Mesothelial cell of epicardium (in vitro differentiated cells): Measurements from ENCODE around the gene CCDC27. TPM values are rescaled to one million over a fixed set of nuclear protein-coding genes. Genes with fewer than 3 reads are reported as not detected.
"Not testable (repeated sequence)": the region's sequence is repeated elsewhere in the genome, so short reads cannot be mapped to it uniquely, and the experiment has no call there.

Experiments used
- DNase-seq, 2 experiments: peaks; one replicate each; pipeline ENCODE4 v3.0.0; 2021; ENCODE audit warnings: low spot score in 2 of 2; ENCODE audit not compliant: unreplicated experiment in 2 of 2
- H3K27ac Mint-ChIP-seq: 2 replicates; pipeline ENCODE4 v1.8.0; 2021; ENCODE audit warnings: mixed read lengths
- H3K27me3 Mint-ChIP-seq: 2 replicates; pipeline ENCODE4 v1.8.0; 2021; ENCODE audit warnings: low read depth, mixed read lengths
- H3K36me3 Mint-ChIP-seq: 2 replicates; pipeline ENCODE4 v1.8.0; 2021; ENCODE audit warnings: mixed read lengths
- H3K4me1 Mint-ChIP-seq: 2 replicates; pipeline ENCODE4 v1.8.0; 2021; ENCODE audit warnings: mixed read lengths
- H3K4me3 Mint-ChIP-seq: 2 replicates; pipeline ENCODE4 v1.8.0; 2021; ENCODE audit warnings: mild to moderate bottlenecking, moderate library complexity, mixed read lengths
- H3K9me3 Mint-ChIP-seq: 2 replicates; pipeline ENCODE4 v1.8.0; 2021; ENCODE audit warnings: mixed read lengths
- total RNA-seq: library from RNA; stranded (reverse); gene quantifications from 3 replicates; pipeline ENCODE4 v1.2.1, GENCODE V29; 2021
- TF ChIP-seq, protein P1 (sequence below): fragments of 200-600 bp; sonication (generic); IDR thresholded peaks from one replicate; pipeline ENCODE4 v1.5.0; 2021; ENCODE audit warnings: antibody characterized with exemption; ENCODE audit not compliant: unreplicated experiment

CCDC27 gene
- total RNA-seq, 1 donor from 2014 or later = not detected

DNA sequence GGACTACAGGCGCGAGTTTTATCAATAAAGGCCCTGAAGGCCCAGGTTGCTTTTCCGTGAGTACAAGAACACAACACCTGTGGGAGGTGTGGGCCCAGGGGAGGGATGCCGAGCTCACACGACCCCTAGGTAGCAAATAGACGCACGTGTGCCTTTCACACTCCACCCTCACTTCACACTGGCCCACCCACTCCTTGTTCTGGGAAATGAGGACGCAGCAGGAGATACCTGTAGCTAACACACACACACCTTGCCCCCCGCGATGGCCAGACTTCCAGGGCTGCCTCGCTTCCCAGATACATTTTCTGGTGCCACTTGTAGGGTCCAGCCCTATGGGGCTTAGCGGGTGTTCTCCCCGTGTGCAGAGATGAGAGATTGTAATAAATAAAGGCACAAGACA lies 4.3 kb upstream of the CCDC27 start:
- H3K4me1 Mint-ChIP-seq = peaks cover 28% of the 10 kb centered on the region
- no peak for DNase-seq
- no peak overlapping the region for H3K27ac Mint-ChIP-seq
- peak overlapping the region; percentile 80 for H3K4me3 Mint-ChIP-seq
- H3K9me3 Mint-ChIP-seq = no peaks in the 10 kb centered on the region
- no peaks in the 10 kb centered on the region for H3K36me3 Mint-ChIP-seq
- peaks cover 36% of the 10 kb centered on the region for H3K27me3 Mint-ChIP-seq
- TF ChIP-seq, protein P1, sequence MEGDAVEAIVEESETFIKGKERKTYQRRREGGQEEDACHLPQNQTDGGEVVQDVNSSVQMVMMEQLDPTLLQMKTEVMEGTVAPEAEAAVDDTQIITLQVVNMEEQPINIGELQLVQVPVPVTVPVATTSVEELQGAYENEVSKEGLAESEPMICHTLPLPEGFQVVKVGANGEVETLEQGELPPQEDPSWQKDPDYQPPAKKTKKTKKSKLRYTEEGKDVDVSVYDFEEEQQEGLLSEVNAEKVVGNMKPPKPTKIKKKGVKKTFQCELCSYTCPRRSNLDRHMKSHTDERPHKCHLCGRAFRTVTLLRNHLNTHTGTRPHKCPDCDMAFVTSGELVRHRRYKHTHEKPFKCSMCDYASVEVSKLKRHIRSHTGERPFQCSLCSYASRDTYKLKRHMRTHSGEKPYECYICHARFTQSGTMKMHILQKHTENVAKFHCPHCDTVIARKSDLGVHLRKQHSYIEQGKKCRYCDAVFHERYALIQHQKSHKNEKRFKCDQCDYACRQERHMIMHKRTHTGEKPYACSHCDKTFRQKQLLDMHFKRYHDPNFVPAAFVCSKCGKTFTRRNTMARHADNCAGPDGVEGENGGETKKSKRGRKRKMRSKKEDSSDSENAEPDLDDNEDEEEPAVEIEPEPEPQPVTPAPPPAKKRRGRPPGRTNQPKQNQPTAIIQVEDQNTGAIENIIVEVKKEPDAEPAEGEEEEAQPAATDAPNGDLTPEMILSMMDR = no peak

DNA sequence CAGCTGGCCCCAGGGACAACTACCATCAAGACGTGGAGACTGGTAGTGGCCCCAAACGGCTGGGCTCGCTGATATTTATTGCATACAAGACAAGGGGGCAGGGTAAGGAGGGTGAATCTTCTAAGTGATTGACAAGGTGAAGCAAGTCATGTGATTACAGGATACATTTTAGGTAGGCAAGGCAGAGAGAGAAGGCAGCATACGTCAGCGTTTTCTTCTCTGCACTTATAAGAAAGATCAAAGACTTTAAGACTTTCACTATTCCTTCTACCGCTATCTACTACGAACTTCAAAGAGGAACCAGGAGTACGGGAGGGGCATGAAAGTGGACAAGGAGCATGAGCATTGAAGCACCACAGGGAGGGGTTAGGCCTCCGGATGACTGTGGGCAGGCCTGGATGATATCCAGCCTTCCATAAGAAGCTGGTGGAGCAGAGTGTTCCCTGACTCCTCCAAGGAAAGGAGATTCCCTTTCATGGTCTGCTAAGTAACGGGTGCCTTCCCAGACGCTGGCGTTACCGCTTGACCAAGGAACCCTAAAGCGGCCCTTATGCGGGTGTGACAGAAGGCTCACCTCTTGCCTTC lies 3.8 kb upstream of the CCDC27 start:
- H3K36me3 Mint-ChIP-seq, H3K27ac Mint-ChIP-seq: not testable (repeated sequence)

DNA sequence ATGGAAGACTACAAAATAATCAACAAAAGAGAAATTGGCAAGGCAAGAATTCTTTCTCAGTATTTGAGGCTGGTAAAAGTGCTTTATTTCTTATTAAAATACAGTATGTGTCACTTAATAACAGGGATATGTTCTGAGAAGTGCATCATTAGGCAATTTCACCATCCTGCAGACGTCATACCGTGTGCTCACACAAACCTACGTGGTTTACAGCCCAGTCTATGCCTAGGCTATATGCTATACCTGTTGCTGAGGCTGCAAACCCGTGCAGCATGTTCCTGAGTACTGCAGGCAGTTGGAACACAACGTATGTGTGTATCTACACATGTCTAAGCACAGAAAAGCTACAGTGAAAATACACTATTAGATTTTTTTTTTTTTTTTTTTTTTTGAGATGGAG lies 2.7 kb upstream of the CCDC27 start:
- no peak for DNase-seq
- Mint-ChIP-seq H3K27me3 (peaks cover 42% of the 10 kb centered on the region), H3K36me3 (no peaks in the 10 kb centered on the region), H3K27ac (no peak overlapping the region), H3K4me3 (no peak overlapping the region), H3K4me1 (peaks cover 26% of the 10 kb centered on the region), H3K9me3 (no peaks in the 10 kb centered on the region)
- TF ChIP-seq, protein P1 = no peak

More for the DNA sequence above, 3.8 kb upstream of the CCDC27 start:
- DNase-seq, H3K9me3 Mint-ChIP-seq: not testable (repeated sequence)
- peak overlapping the region; percentile 80 for H3K4me3 Mint-ChIP-seq
- H3K27me3 Mint-ChIP-seq = peaks cover 36% of the 10 kb centered on the region
- H3K4me1 Mint-ChIP-seq = peaks cover 28% of the 10 kb centered on the region

DNA sequence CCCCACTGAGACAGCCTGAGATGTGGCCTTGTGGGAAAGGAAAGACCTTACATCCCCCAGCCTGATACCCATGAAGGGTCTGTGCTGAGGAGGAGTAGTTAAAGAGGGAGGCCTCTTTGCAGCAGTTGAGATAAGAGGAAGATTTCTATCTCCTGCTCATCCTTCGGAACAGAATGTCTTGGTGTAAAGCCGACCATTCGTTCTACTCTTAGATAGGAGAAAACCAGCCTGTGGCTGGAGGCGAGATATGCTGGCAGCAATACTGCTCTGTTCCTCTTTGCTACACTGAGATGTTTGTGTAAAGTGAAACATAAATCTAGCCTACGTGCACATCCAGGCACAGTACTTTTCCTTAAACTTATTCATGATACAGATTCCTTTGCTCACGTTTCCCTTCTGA lies 1.5 kb upstream of the CCDC27 start:
- H3K9me3 Mint-ChIP-seq = no peaks in the 10 kb centered on the region
- H3K27me3 Mint-ChIP-seq = peaks cover 52% of the 10 kb centered on the region
- no peak overlapping the region for H3K27ac Mint-ChIP-seq
- H3K4me3 Mint-ChIP-seq = no peak overlapping the region
- DNase-seq = no peak
- H3K36me3 Mint-ChIP-seq = no peaks in the 10 kb centered on the region
- peaks cover 14% of the 10 kb centered on the region for H3K4me1 Mint-ChIP-seq
- TF ChIP-seq, protein P1 = no peak

DNA sequence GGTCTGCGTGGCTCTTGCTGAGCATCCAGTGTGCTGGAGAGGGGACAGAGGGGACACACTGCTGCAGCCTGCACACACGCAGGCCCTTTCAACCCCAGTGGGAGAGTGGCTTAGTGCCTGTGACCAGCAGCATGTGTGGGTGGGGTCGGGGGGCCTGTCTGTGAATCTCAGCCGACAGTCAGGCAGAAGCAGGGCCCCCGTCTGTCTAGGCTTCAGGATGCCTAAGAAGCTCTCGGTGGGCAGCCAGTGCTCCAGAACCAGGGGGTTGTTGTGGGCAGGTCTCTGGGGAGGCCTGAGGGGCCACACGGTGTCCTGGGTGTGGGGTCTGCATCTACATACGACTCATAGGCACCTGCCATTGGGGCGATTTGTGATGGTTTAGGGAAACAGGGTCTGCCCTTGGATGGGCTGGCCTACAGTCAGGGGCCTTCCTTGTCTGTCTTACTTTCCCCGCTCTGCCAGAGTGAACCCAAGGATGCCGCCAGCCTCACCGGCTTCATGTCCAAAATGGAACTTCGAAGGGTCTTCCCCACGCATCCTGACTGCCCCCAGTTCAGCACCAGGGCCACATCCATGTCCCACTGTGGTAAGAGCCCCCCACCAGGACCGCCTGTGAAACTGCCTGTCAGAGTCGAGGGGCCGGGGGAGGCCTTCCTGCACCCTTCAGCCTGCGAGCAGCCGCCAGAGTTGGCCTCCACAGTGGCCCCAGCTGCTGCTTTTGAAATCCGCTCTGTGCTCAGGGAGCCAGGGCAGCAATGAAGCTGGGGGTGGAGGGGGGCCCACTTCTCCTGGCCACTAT lies 1.6 kb downstream of the CCDC27 start:
- TF ChIP-seq, protein P1 = no peak

DNA sequence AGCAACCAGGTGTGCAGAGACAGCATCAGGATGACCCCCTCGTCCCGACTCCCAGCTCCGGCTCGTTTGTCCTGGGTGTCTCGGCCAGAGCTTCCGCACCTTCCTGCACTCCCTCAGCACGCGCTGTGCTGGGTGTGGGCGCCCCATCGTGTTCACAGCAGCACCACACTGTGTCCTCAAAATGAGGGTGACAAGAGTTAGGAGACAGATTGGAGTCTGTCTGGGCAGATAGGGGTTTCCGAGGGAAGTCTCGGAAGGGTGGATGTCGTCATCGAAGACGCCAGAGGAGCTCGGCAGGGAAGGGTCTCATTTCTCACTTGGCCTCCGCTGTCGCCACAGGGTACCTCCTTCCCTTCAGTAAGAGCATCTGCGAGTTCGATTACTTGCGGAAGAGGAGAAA lies 4.1 kb downstream of the CCDC27 start:
- Mint-ChIP-seq H3K27ac (no peak overlapping the region), H3K4me3 (no peak overlapping the region), H3K4me1 (no peaks in the 10 kb centered on the region), H3K36me3 (no peaks in the 10 kb centered on the region), H3K9me3 (peaks cover 10% of the 10 kb centered on the region), H3K27me3 (peaks cover 63% of the 10 kb centered on the region)
- no peak for DNase-seq
- TF ChIP-seq, protein P1 = no peak

More for the DNA sequence above, 1.6 kb downstream of the CCDC27 start:
- Mint-ChIP-seq H3K4me3 (no peak overlapping the region), H3K4me1 (no peaks in the 10 kb centered on the region), H3K27me3 (peaks cover 67% of the 10 kb centered on the region), H3K9me3 (no peaks in the 10 kb centered on the region), H3K36me3 (no peaks in the 10 kb centered on the region), H3K27ac (no peak overlapping the region)
- DNase-seq = no peak
